ENCODE data around the gene AMY2A. TPM values are rescaled to one million over a fixed set of nuclear protein-coding genes. Genes with fewer than 3 reads are reported as not detected.

AMY2A gene
- polyA plus RNA-seq, 1 donor from 2014 or later = not detected

Other genes starting within 250 kb of the AMY2A start
- 18.3 TPM for gene RNPC3, start 91.7 kb upstream of the AMY2A start, polyA plus RNA-seq
- 2.7 TPM for gene AMY2B, start 45.8 kb upstream of the AMY2A start, polyA plus RNA-seq
- gene AMY1A, start 38.3 kb downstream of the AMY2A start, polyA plus RNA-seq = not detected
- not detected for gene AMY1B, start 78.8 kb downstream of the AMY2A start, polyA plus RNA-seq
- gene AMY1C, start 132.5 kb downstream of the AMY2A start, polyA plus RNA-seq = not detected

Data from IgD-negative memory B cell (primary cell).